Bronchial smooth muscle cell (primary cell): ENCODE measurements around the gene ADAMTS1. TPM values are rescaled to one million over a fixed set of nuclear protein-coding genes. Genes with fewer than 3 reads are reported as not detected.

Experiments
- total RNA-seq: library from RNA; depleted of rRNA; stranded (reverse); fragments of >200 nt; gene quantifications from 2 replicates; pipeline ENCODE4 v1.2.1, GENCODE V29; 2014

Gene ADAMTS1
- 118 and 120 TPM in 2 replicates for total RNA-seq

DNA sequence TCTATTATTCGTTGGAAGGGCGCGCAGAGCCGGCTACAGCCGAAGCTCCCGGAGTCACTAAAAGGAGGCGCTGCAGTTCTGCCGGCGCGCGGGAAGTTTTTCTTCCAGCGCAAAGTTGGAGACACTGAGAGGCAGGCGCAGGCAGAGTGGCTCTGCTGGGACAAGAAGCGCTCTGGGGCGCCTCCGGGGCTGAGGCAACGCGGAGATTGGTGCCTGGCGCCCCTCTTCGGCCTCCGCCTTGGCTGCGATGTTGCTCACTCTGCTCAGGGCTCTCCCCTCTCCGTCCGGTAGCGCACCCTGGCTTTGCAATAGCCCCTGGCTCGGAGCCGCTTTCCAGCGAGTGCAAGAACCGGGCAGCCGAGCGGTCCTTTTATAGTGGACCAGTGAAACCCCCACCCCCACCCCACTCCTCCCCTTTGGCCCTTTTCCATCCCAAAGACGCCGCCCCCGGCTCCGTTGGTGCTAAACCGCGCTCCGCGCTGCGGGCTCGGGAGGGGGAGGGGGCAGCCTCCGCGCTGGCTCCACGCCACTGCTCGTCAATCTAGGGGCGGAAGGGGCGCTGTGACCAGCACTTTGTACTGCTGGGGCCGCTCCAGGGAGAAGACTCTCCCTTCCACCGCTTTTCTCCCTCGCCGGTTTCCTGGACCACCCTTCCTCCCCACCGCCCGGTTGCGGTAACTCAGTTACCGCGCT, at the start of gene ADAMTS1:
Gene ADAMTS1, minus strand, starts transcription at position 344 of the 693 bp plus-strand sequence. CDS start 455 bp downstream, outside the sequence.

Other genes starting within 250 kb of the ADAMTS1 start
- gene ADAMTS5, start 121.7 kb upstream of the ADAMTS1 start, total RNA-seq = 5.4 and 7.7 TPM in 2 replicates